GM23338 (cell line): Measurements from ENCODE around the gene RMI2. TPM values are rescaled to one million over a fixed set of nuclear protein-coding genes. Genes with fewer than 3 reads are reported as not detected.

Source experiments
- ATAC-seq: fragments of 200-7000 bp; cut with Tn5 transposase; 3 replicates; pipeline ENCODE4 v1.9.1; 2020
- DNase-seq: peaks from one replicate; pipeline ENCODE4 v3.0.0-alpha.2; 2015; ENCODE audit warnings: low spot score
- H2AFZ ChIP-seq: fragments of 200-600 bp; sonication (generic); 2 replicates; pipeline ENCODE4 v1.8.0; 2016; ENCODE audit warnings: antibody characterized with exemption, mild to moderate bottlenecking, moderate library complexity
- H3F3A ChIP-seq: fragments of 200-600 bp; sonication (generic); replicated peaks from 2 replicates; pipeline ENCODE4 v1.8.0; 2017; ENCODE audit warnings: antibody characterized with exemption, mixed run types, low read depth
- H3K27ac ChIP-seq: fragments of 200-600 bp; sonication (generic); 2 replicates; pipeline ENCODE4 v1.6.1; 2016; ENCODE audit warnings: low read depth
- H3K27me3 ChIP-seq: fragments of 200-600 bp; sonication (generic); 2 replicates; pipeline ENCODE4 v1.8.0; 2016; ENCODE audit warnings: mild to moderate bottlenecking, mixed run types, moderate library complexity; ENCODE audit not compliant: insufficient read depth
- H3K36me3 ChIP-seq: fragments of 200-600 bp; sonication (generic); 2 replicates; pipeline ENCODE4 v1.8.0; 2016; ENCODE audit warnings: mild to moderate bottlenecking; ENCODE audit not compliant: insufficient read depth
- H3K4me1 ChIP-seq: fragments of 200-600 bp; sonication (generic); 2 replicates; pipeline ENCODE4 v1.8.0; 2016; ENCODE audit warnings: mild to moderate bottlenecking, moderate library complexity; ENCODE audit not compliant: insufficient read depth
- H3K4me2 ChIP-seq: fragments of 200-600 bp; sonication (generic); 2 replicates; pipeline ENCODE4 v1.7.1; 2017; ENCODE audit warnings: mixed run types
- H3K4me3 ChIP-seq: fragments of 200-600 bp; sonication (generic); 2 replicates; pipeline ENCODE4 v1.6.1; 2016; ENCODE audit warnings: mixed run types
- H3K79me2 ChIP-seq: fragments of 200-600 bp; sonication (generic); replicated peaks from 2 replicates; pipeline ENCODE4 v1.8.0; 2017; ENCODE audit warnings: mild to moderate bottlenecking; ENCODE audit not compliant: insufficient read depth
- H3K9me2 ChIP-seq: fragments of 200-600 bp; sonication (generic); 2 replicates; pipeline ENCODE4 v1.8.0; 2017; ENCODE audit not compliant: insufficient read depth
- H4K20me1 ChIP-seq: fragments of 200-600 bp; sonication (generic); replicated peaks from 2 replicates; pipeline ENCODE4 v1.8.0; 2017; ENCODE audit warnings: mild to moderate bottlenecking; ENCODE audit not compliant: insufficient read depth
- H3K27ac Mint-ChIP-seq: 2 replicates; pipeline ENCODE4 v1.8.0; 2020; ENCODE audit warnings: inconsistent platforms, mild to moderate bottlenecking, moderate library complexity, mixed read lengths
- H3K27me3 Mint-ChIP-seq: 3 replicates; pipeline ENCODE4 v1.8.0; 2022; ENCODE audit warnings: low read depth, mild to moderate bottlenecking, moderate library complexity, mixed read lengths, inconsistent platforms; ENCODE audit not compliant: insufficient read depth, poor library complexity
- H3K36me3 Mint-ChIP-seq: 3 replicates; pipeline ENCODE4 v1.8.0; 2021; ENCODE audit warnings: low read depth, mild to moderate bottlenecking, inconsistent platforms, moderate library complexity, mixed read lengths
- H3K4me1 Mint-ChIP-seq: 3 replicates; pipeline ENCODE4 v1.8.0; 2020; ENCODE audit warnings: mild to moderate bottlenecking, inconsistent platforms, mixed read lengths
- H3K4me3 Mint-ChIP-seq: 3 replicates; pipeline ENCODE4 v1.8.0; 2021; ENCODE audit warnings: moderate library complexity, mild to moderate bottlenecking, inconsistent platforms, mixed read lengths
- H3K9me3 Mint-ChIP-seq: 3 replicates; pipeline ENCODE4 v1.8.0; 2020; ENCODE audit warnings: moderate library complexity, mild to moderate bottlenecking, inconsistent platforms, mixed read lengths
- EZH2 ChIP-seq: fragments of 200-600 bp; sonication (generic); IDR thresholded peaks from one replicate; pipeline ENCODE4 v1.8.0; 2017; ENCODE audit warnings: antibody characterized with exemption, mild to moderate bottlenecking, low read depth; ENCODE audit not compliant: unreplicated experiment
- EZH2phosphoT487 ChIP-seq: fragments of 200-600 bp; sonication (generic); IDR thresholded peaks from one replicate; pipeline ENCODE4 v1.8.1; 2018; ENCODE audit warnings: antibody characterized with exemption; ENCODE audit not compliant: unreplicated experiment
- JUNB ChIP-seq: IDR thresholded peaks from one replicate; pipeline ENCODE4 v1.6.1; 2016; ENCODE audit warnings: antibody characterized with exemption; ENCODE audit not compliant: unreplicated experiment
- NANOG ChIP-seq: IDR thresholded peaks from 2 replicates; pipeline ENCODE4 v1.6.1; 2016; ENCODE audit warnings: antibody characterized with exemption, borderline replicate concordance
- POLR2AphosphoS5 ChIP-seq: IDR thresholded peaks from 2 replicates; pipeline ENCODE4 v1.6.1; 2016; ENCODE audit warnings: antibody characterized with exemption, low read depth
- STAT1 ChIP-seq: IDR thresholded peaks from one replicate; pipeline ENCODE4 v1.6.1; 2016; ENCODE audit warnings: antibody characterized with exemption; ENCODE audit not compliant: unreplicated experiment
- ZNF114 ChIP-seq: fragments of 250-450 bp; sonication (Bioruptor Pico); IDR thresholded peaks from 2 replicates; pipeline ENCODE4 v1.5.0; 2020; ENCODE audit warnings: mild to moderate bottlenecking, moderate library complexity
- ZNF331 ChIP-seq: fragments of 250-450 bp; sonication (Bioruptor Pico); IDR thresholded peaks from 2 replicates; pipeline ENCODE4 v1.5.0; 2020; ENCODE audit warnings: low read depth, mild to moderate bottlenecking, moderate library complexity
- polyA plus RNA-seq: library from polyadenylated mRNA; unstranded; fragments of >200 nt; fragmentation: Nextera tagmentation; extraction: Ambion mirVana; gene quantifications from 2 replicates; pipeline ENCODE4 v1.2.1, GENCODE V29; 2016
- total RNA-seq: library from RNA; depleted of rRNA; stranded (reverse); fragments of >200 nt; shearing (Covaris generic); gene quantifications from 2 replicates; pipeline ENCODE4 v1.2.3, GENCODE V29; 2014
- TF ChIP-seq, protein P1 (sequence below): fragments of 250-450 bp; sonication (Bioruptor Pico); IDR thresholded peaks from 2 replicates; pipeline ENCODE4 v1.5.0; 2020; ENCODE audit warnings: mild to moderate bottlenecking, moderate library complexity
- TF ChIP-seq, protein P2 (sequence below): IDR thresholded peaks from 2 replicates; pipeline ENCODE4 v1.6.1; 2016; ENCODE audit warnings: antibody characterized with exemption
- TF ChIP-seq, protein P3 (sequence below), 2 experiments: fragments of 200-600 bp in 1 of 2; sonication (generic) in 1 of 2; conservative IDR thresholded peaks; 2 replicates each; pipeline versions ENCODE4 v1.5.1 to v1.6.1; 2016 to 2017; ENCODE audit warnings: antibody characterized with exemption in 2 of 2, low read depth in 2 of 2, mild to moderate bottlenecking in 2 of 2, moderate library complexity in 1 of 2

The RMI2 gene
- total and polyA plus RNA-seq, 2 experiments from 2014 or later: 98.2 to 108 TPM

DNA sequence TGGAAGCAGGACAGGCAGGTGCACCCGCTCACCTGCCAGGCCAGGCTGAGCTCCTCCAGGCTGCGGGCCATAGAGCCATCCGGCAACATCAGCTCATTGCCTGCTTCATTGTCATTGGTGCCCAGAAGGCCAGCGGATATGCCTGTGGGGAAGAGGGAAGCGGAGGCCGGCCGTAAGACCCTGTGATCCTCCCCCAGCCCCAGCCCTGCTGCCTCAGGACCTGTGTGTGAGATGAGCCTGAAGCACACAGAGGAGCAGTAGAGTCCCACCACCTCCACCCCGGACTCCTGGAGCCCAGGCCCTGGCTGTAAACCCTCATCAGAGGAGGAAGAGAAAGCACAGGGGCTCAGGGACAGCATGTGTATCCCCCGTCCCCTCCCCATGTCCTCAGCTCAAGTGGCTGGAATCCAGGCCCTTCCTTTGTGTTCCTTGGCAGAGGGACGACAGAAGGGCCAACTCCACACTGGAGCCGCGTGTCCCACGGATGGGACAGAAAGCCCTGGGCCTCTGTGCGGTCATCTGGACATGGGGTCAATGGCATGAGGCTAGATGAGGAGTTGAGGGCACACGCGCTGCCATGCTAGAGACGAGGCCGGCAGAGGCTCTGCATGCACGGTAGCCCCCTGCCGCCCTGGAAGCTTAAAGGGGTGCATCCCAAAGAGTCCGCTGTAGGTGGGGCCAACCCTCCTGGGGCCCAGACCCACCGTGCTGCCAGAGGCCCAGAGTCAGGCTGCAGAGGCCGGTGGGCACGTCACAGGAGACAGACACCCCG, 39.1 kb downstream of the RMI2 start (continued):
- TF ChIP-seq, protein P1, sequence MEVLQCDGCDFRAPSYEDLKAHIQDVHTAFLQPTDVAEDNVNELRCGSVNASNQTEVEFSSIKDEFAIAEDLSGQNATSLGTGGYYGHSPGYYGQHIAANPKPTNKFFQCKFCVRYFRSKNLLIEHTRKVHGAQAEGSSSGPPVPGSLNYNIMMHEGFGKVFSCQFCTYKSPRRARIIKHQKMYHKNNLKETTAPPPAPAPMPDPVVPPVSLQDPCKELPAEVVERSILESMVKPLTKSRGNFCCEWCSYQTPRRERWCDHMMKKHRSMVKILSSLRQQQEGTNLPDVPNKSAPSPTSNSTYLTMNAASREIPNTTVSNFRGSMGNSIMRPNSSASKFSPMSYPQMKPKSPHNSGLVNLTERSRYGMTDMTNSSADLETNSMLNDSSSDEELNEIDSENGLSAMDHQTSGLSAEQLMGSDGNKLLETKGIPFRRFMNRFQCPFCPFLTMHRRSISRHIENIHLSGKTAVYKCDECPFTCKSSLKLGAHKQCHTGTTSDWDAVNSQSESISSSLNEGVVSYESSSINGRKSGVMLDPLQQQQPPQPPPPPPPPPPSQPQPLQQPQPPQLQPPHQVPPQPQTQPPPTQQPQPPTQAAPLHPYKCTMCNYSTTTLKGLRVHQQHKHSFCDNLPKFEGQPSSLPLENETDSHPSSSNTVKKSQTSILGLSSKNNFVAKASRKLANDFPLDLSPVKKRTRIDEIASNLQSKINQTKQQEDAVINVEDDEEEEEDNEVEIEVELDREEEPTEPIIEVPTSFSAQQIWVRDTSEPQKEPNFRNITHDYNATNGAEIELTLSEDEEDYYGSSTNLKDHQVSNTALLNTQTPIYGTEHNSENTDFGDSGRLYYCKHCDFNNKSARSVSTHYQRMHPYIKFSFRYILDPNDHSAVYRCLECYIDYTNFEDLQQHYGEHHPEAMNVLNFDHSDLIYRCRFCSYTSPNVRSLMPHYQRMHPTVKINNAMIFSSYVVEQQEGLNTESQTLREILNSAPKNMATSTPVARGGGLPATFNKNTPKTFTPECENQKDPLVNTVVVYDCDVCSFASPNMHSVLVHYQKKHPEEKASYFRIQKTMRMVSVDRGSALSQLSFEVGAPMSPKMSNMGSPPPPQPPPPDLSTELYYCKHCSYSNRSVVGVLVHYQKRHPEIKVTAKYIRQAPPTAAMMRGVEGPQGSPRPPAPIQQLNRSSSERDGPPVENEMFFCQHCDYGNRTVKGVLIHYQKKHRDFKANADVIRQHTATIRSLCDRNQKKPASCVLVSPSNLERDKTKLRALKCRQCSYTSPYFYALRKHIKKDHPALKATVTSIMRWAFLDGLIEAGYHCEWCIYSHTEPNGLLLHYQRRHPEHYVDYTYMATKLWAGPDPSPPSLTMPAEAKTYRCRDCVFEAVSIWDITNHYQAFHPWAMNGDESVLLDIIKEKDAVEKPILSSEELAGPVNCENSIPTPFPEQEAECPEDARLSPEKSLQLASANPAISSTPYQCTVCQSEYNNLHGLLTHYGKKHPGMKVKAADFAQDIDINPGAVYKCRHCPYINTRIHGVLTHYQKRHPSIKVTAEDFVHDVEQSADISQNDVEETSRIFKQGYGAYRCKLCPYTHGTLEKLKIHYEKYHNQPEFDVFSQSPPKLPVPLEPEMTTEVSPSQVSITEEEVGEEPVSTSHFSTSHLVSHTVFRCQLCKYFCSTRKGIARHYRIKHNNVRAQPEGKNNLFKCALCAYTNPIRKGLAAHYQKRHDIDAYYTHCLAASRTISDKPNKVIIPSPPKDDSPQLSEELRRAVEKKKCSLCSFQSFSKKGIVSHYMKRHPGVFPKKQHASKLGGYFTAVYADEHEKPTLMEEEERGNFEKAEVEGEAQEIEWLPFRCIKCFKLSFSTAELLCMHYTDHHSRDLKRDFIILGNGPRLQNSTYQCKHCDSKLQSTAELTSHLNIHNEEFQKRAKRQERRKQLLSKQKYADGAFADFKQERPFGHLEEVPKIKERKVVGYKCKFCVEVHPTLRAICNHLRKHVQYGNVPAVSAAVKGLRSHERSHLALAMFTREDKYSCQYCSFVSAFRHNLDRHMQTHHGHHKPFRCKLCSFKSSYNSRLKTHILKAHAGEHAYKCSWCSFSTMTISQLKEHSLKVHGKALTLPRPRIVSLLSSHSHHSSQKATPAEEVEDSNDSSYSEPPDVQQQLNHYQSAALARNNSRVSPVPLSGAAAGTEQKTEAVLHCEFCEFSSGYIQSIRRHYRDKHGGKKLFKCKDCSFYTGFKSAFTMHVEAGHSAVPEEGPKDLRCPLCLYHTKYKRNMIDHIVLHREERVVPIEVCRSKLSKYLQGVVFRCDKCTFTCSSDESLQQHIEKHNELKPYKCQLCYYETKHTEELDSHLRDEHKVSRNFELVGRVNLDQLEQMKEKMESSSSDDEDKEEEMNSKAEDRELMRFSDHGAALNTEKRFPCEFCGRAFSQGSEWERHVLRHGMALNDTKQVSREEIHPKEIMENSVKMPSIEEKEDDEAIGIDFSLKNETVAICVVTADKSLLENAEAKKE (CRISPR knock-in tag): no peak
- TF ChIP-seq POLR2AphosphoS5 (no peak), JUNB (no peak)
- TF ChIP-seq, protein P2, sequence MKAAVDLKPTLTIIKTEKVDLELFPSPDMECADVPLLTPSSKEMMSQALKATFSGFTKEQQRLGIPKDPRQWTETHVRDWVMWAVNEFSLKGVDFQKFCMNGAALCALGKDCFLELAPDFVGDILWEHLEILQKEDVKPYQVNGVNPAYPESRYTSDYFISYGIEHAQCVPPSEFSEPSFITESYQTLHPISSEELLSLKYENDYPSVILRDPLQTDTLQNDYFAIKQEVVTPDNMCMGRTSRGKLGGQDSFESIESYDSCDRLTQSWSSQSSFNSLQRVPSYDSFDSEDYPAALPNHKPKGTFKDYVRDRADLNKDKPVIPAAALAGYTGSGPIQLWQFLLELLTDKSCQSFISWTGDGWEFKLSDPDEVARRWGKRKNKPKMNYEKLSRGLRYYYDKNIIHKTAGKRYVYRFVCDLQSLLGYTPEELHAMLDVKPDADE: no peak

DNA sequence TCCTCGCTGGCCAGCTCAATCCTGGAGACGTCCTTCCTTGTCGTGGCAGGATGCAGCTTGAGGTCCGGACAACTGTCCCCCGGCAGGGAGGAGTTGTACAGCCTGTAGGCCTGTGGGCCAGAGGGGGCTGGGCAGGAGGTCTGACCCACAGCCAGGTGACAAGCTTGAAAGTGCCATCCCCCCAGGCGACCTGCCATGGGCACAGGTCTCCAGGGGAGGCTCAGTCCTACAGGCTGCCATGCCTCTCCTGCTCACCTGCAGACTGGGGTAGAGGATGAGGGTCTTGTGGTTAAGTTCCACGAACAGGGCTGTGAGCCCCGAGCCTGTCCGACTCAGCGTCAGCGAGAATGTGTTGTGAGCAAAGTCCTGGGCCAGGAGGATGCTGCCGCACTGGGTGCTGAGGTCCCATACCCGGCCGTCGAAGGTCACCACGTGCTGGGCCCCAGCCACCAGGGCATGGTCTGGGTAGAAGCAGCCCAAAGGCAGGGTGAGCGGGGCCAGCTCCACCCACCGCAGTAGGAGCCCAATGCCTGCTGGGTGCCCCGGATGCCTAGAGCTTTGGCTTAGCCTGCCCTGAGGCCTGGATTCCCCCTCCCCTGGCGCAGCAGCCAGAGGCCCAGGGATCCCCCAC, 39.8 kb downstream of the RMI2 start:
- Histone ChIP-seq H3K4me2 (no peak overlapping the region), H3F3A (no peaks in the 10 kb centered on the region; the same call in 1 of the 2 replicates), H3K36me3 (no peaks in the 10 kb centered on the region), H4K20me1 (no peaks in the 10 kb centered on the region), H2AFZ (no peak overlapping the region), H3K27ac (no peak overlapping the region), H3K4me1 (no peaks in the 10 kb centered on the region), H3K9me2 (no peaks in the 10 kb centered on the region), H3K27me3 (no peaks in the 10 kb centered on the region), H3K4me3 (no peak overlapping the region), H3K79me2 (no peaks in the 10 kb centered on the region)
- Mint-ChIP-seq H3K4me1 (peaks cover 20% of the 10 kb centered on the region), H3K9me3 (no peaks in the 10 kb centered on the region; the same call in 2 of the 3 replicates), H3K4me3 (no peak overlapping the region), H3K27me3 (peaks cover 23% of the 10 kb centered on the region), H3K36me3 (no peaks in the 10 kb centered on the region), H3K27ac (no peak overlapping the region)
- no peak for DNase-seq
- ATAC-seq: no peak
- TF ChIP-seq JUNB (no peak), EZH2 (no peak), ZNF114 (CRISPR knock-in tag) (no peak), NANOG (no peak), EZH2phosphoT487 (no peak), STAT1 (no peak), ZNF331 (no peak)
- TF ChIP-seq, protein P3, sequence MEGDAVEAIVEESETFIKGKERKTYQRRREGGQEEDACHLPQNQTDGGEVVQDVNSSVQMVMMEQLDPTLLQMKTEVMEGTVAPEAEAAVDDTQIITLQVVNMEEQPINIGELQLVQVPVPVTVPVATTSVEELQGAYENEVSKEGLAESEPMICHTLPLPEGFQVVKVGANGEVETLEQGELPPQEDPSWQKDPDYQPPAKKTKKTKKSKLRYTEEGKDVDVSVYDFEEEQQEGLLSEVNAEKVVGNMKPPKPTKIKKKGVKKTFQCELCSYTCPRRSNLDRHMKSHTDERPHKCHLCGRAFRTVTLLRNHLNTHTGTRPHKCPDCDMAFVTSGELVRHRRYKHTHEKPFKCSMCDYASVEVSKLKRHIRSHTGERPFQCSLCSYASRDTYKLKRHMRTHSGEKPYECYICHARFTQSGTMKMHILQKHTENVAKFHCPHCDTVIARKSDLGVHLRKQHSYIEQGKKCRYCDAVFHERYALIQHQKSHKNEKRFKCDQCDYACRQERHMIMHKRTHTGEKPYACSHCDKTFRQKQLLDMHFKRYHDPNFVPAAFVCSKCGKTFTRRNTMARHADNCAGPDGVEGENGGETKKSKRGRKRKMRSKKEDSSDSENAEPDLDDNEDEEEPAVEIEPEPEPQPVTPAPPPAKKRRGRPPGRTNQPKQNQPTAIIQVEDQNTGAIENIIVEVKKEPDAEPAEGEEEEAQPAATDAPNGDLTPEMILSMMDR (conservative IDR thresholded peaks at IDR 0.05; ENCODE audit: low read depth in 2 of 2): no peak
- TF ChIP-seq, protein P2: no peak
